Measurements from ENCODE around the gene RGP1. TPM values are rescaled to one million over a fixed set of nuclear protein-coding genes. Genes with fewer than 3 reads are reported as not detected.

The RGP1 gene
- total RNA-seq, 1 donor from 2014 or later = 11.2 TPM

DNA sequence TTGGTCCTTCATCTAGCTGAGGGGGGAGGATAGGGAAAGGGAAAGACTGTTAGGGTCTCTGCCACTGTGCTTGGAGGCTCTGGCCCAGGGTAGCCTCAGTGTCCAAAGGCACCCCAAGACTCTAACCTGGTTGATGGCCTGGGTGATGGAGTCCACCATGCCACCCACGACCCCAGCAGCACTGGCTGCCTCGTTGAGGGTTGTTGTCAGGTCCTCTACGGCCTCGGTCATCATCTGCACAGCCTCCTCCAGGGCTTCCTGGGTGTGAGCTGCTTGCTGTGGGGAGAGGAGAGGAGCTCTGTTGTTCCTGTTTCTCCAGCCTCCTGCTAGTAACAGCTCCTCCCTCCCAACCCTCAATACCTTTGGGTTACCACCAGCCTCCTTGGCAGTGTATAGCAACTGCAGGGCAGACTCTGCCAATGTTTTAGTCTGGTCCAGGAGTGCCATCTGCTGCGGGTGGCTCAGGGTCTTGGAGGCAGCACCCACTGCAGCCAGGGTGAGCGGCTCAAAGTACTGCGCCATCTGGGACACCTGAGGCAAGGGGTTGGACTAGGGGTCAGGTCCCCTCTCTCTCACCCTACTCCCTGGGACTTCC lies 43.2 kb upstream of the RGP1 start:
- Histone ChIP-seq H3K9ac (no peak overlapping the region), H3F3A (ENCODE audit: low read depth) (no peaks in the 10 kb centered on the region), H3K4me3 (no peak overlapping the region), H3K4me2 (no peak overlapping the region), H2AFZ (replicated peaks) (no peak overlapping the region), H3K4me1 (no peaks in the 10 kb centered on the region), H3K36me3 (no peaks in the 10 kb centered on the region), H3K27ac (no peak overlapping the region), H3K79me2 (ENCODE audit: low read depth) (no peaks in the 10 kb centered on the region), H3K27me3 (no peaks in the 10 kb centered on the region), H3K9me3 (ENCODE audit: low read depth) (no peaks in the 10 kb centered on the region), H4K20me1 (ENCODE audit: low read depth) (no peaks in the 10 kb centered on the region)
- H3K27ac Mint-ChIP-seq = no peak overlapping the region
- peaks cover 4% of the 10 kb centered on the region for H3K27me3 Mint-ChIP-seq (ENCODE audit: insufficient read depth, low read depth)
- no peak for DNase-seq (ENCODE audit: low spot score)
- H3K4me3 Mint-ChIP-seq = no peak overlapping the region
- TF ChIP-seq EZH2 (IDR thresholded peaks at IDR 0.05) = no peak
- no peak for TF ChIP-seq CTCF (IDR thresholded peaks at IDR 0.05)
- no peak for TF ChIP-seq EZH2phosphoT487 (IDR thresholded peaks at IDR 0.05)
- H3K4me1 Mint-ChIP-seq = no peaks in the 10 kb centered on the region
- H3K36me3 Mint-ChIP-seq = peaks cover 39% of the 10 kb centered on the region
- no peaks in the 10 kb centered on the region for H3K9me3 Mint-ChIP-seq

- H3K4me3 ChIP-seq = no peak overlapping the region
- H3K79me2 ChIP-seq (ENCODE audit: low read depth) = no peaks in the 10 kb centered on the region
- H2AFZ ChIP-seq (replicated peaks) = no peak overlapping the region
- H3K4me1 Mint-ChIP-seq = no peaks in the 10 kb centered on the region
- H3K9ac ChIP-seq = no peak overlapping the region
- no peak for TF ChIP-seq EZH2phosphoT487 (IDR thresholded peaks at IDR 0.05)
- TF ChIP-seq CTCF (IDR thresholded peaks at IDR 0.05) = no peak
- no peak for TF ChIP-seq EZH2 (IDR thresholded peaks at IDR 0.05)
- H3F3A ChIP-seq (ENCODE audit: low read depth) = no peaks in the 10 kb centered on the region
- H3K4me3 Mint-ChIP-seq = no peak overlapping the region
- H3K36me3 Mint-ChIP-seq = peaks cover 45% of the 10 kb centered on the region
- H3K27me3 ChIP-seq = no peaks in the 10 kb centered on the region
- H3K27me3 Mint-ChIP-seq (ENCODE audit: insufficient read depth, low read depth) = peaks cover 4% of the 10 kb centered on the region
- H3K27ac Mint-ChIP-seq = no peak overlapping the region
- no peak overlapping the region for H3K4me2 ChIP-seq
- no peaks in the 10 kb centered on the region for H3K4me1 ChIP-seq
- no peak for DNase-seq (ENCODE audit: low spot score)
- H3K9me3 ChIP-seq (ENCODE audit: low read depth) = no peaks in the 10 kb centered on the region
- no peak overlapping the region for H3K27ac ChIP-seq
- no peaks in the 10 kb centered on the region for H3K36me3 ChIP-seq
- H3K9me3 Mint-ChIP-seq = no peaks in the 10 kb centered on the region
- H4K20me1 ChIP-seq (ENCODE audit: low read depth) = no peaks in the 10 kb centered on the region
These were observed 42.1 kb upstream of the RGP1 start for GRCh38 chr9:35706951-35707350.

GRCh38 chr9:35708146-35708545 lies 40.9 kb upstream of the RGP1 start:
- TF ChIP-seq EZH2phosphoT487 (IDR thresholded peaks at IDR 0.05) = no peak
- no peak for TF ChIP-seq EZH2 (IDR thresholded peaks at IDR 0.05)
- TF ChIP-seq CTCF (IDR thresholded peaks at IDR 0.05) = no peak
- Histone ChIP-seq H3K27me3 (no peaks in the 10 kb centered on the region), H4K20me1 (ENCODE audit: low read depth) (no peaks in the 10 kb centered on the region), H3K36me3 (no peaks in the 10 kb centered on the region), H2AFZ (replicated peaks) (no peak overlapping the region), H3K27ac (no peak overlapping the region), H3K4me3 (no peak overlapping the region), H3K4me1 (no peaks in the 10 kb centered on the region), H3K9ac (no peak overlapping the region), H3F3A (ENCODE audit: low read depth) (no peaks in the 10 kb centered on the region), H3K79me2 (ENCODE audit: low read depth) (no peaks in the 10 kb centered on the region), H3K9me3 (ENCODE audit: low read depth) (no peaks in the 10 kb centered on the region), H3K4me2 (no peak overlapping the region)
- peaks cover 48% of the 10 kb centered on the region for H3K36me3 Mint-ChIP-seq
- no peak overlapping the region for H3K4me3 Mint-ChIP-seq
- no peaks in the 10 kb centered on the region for H3K4me1 Mint-ChIP-seq
- no peak for DNase-seq (ENCODE audit: low spot score)
- H3K27ac Mint-ChIP-seq = no peak overlapping the region
- no peaks in the 10 kb centered on the region for H3K9me3 Mint-ChIP-seq
- peaks cover 4% of the 10 kb centered on the region for H3K27me3 Mint-ChIP-seq (ENCODE audit: insufficient read depth, low read depth)

Measured in neural progenitor cell (in vitro differentiated cells).